ENCODE measurements around the gene LYPD3. TPM values are rescaled to one million over a fixed set of nuclear protein-coding genes. Genes with fewer than 3 reads are reported as not detected.

Gene LYPD3
- total RNA-seq, 2 experiments from 2014 or later: 5.2 to 5.3 TPM

GRCh38 chr19:43496960-43497359, 31.6 kb upstream of the LYPD3 start:
- Mint-ChIP-seq H3K4me1 (peaks cover 2% of the 10 kb centered on the region), H3K9me3 (no peaks in the 10 kb centered on the region), H3K27me3 (no peaks in the 10 kb centered on the region), H3K27ac (no peak overlapping the region), H3K36me3 (peaks cover 6% of the 10 kb centered on the region), H3K4me3 (no peak overlapping the region)
- DNase-seq: no peak

GRCh38 chr19:43495082-43495481, 29.7 kb upstream of the LYPD3 start:
- Mint-ChIP-seq H3K9me3 (no peaks in the 10 kb centered on the region), H3K4me3 (no peak overlapping the region), H3K4me1 (peaks cover under 1% of the 10 kb centered on the region), H3K36me3 (peaks cover 4% of the 10 kb centered on the region), H3K27ac (no peak overlapping the region), H3K27me3 (no peaks in the 10 kb centered on the region)
- no peak for DNase-seq

- H3K9me3 Mint-ChIP-seq: no peaks in the 10 kb centered on the region
- no peak overlapping the region for H3K4me3 Mint-ChIP-seq
- peaks cover 4% of the 10 kb centered on the region for H3K36me3 Mint-ChIP-seq
- H3K4me1 Mint-ChIP-seq: peaks cover 10% of the 10 kb centered on the region
- no peaks in the 10 kb centered on the region for H3K27me3 Mint-ChIP-seq
- no peak for DNase-seq
- no peak overlapping the region for H3K27ac Mint-ChIP-seq
These were observed 25.4 kb upstream of the LYPD3 start for GRCh38 chr19:43490759-43491158.

- no peak overlapping the region for H3K27ac Mint-ChIP-seq
- peaks cover 10% of the 10 kb centered on the region for H3K4me1 Mint-ChIP-seq
- H3K27me3 Mint-ChIP-seq: no peaks in the 10 kb centered on the region
- H3K4me3 Mint-ChIP-seq: no peak overlapping the region
- H3K9me3 Mint-ChIP-seq: no peaks in the 10 kb centered on the region
- no peak for DNase-seq
- peaks cover 4% of the 10 kb centered on the region for H3K36me3 Mint-ChIP-seq
These were observed 24.7 kb upstream of the LYPD3 start for GRCh38 chr19:43489979-43490599.

- no peak for DNase-seq
- Mint-ChIP-seq H3K36me3 (peaks cover 4% of the 10 kb centered on the region), H3K27me3 (no peaks in the 10 kb centered on the region), H3K27ac (no peak overlapping the region), H3K4me3 (no peak overlapping the region), H3K4me1 (peaks cover 10% of the 10 kb centered on the region), H3K9me3 (no peaks in the 10 kb centered on the region)
These were observed 23.9 kb upstream of the LYPD3 start for GRCh38 chr19:43489310-43489709.

GRCh38 chr19:43488179-43488578, 22.8 kb upstream of the LYPD3 start:
- H3K4me3 Mint-ChIP-seq: no peak overlapping the region
- no peaks in the 10 kb centered on the region for H3K9me3 Mint-ChIP-seq
- peaks cover 4% of the 10 kb centered on the region for H3K36me3 Mint-ChIP-seq

GRCh38 chr19:43486412-43486811, 21.0 kb upstream of the LYPD3 start:
- Mint-ChIP-seq H3K9me3 (no peaks in the 10 kb centered on the region), H3K4me3 (no peak overlapping the region), H3K27ac (no peak overlapping the region)

More at GRCh38 chr19:43488179-43488578, 22.8 kb upstream of the LYPD3 start:
- H3K27ac Mint-ChIP-seq: no peak overlapping the region
- H3K4me1 Mint-ChIP-seq: peaks cover 10% of the 10 kb centered on the region
- DNase-seq: no peak
- no peaks in the 10 kb centered on the region for H3K27me3 Mint-ChIP-seq

GRCh38 chr19:43485951-43486350, 20.5 kb upstream of the LYPD3 start:
- H3K27ac Mint-ChIP-seq: no peak overlapping the region
- H3K36me3 Mint-ChIP-seq: peaks cover 4% of the 10 kb centered on the region

More at GRCh38 chr19:43486412-43486811, 21.0 kb upstream of the LYPD3 start:
- H3K36me3 Mint-ChIP-seq: peaks cover 4% of the 10 kb centered on the region
- H3K27me3 Mint-ChIP-seq: no peaks in the 10 kb centered on the region
- H3K4me1 Mint-ChIP-seq: peaks cover 10% of the 10 kb centered on the region
- DNase-seq: no peak

GRCh38 chr19:43483281-43483680, 17.9 kb upstream of the LYPD3 start:
- H3K27ac Mint-ChIP-seq: no peak overlapping the region
- H3K27me3 Mint-ChIP-seq: no peaks in the 10 kb centered on the region
- H3K4me1 Mint-ChIP-seq: no peaks in the 10 kb centered on the region
- peaks cover 2% of the 10 kb centered on the region for H3K36me3 Mint-ChIP-seq
- no peak overlapping the region for H3K4me3 Mint-ChIP-seq
- no peaks in the 10 kb centered on the region for H3K9me3 Mint-ChIP-seq
- DNase-seq: no peak

More at GRCh38 chr19:43485951-43486350, 20.5 kb upstream of the LYPD3 start:
- H3K9me3 Mint-ChIP-seq: no peaks in the 10 kb centered on the region
- no peak overlapping the region for H3K4me3 Mint-ChIP-seq
- DNase-seq: no peak
- no peaks in the 10 kb centered on the region for H3K27me3 Mint-ChIP-seq
- H3K4me1 Mint-ChIP-seq: peaks cover 10% of the 10 kb centered on the region

GRCh38 chr19:43482193-43482592, 16.8 kb upstream of the LYPD3 start:
- no peak for DNase-seq
- H3K27ac Mint-ChIP-seq: no peak overlapping the region
- H3K9me3 Mint-ChIP-seq: no peaks in the 10 kb centered on the region
- no peaks in the 10 kb centered on the region for H3K27me3 Mint-ChIP-seq
- H3K4me1 Mint-ChIP-seq: no peaks in the 10 kb centered on the region
- peaks cover 7% of the 10 kb centered on the region for H3K36me3 Mint-ChIP-seq
- no peak overlapping the region for H3K4me3 Mint-ChIP-seq

GRCh38 chr19:43481701-43482100, 16.3 kb upstream of the LYPD3 start:
- Mint-ChIP-seq H3K9me3 (no peaks in the 10 kb centered on the region), H3K4me3 (no peak overlapping the region), H3K27me3 (no peaks in the 10 kb centered on the region), H3K36me3 (peaks cover 9% of the 10 kb centered on the region), H3K27ac (no peak overlapping the region), H3K4me1 (no peaks in the 10 kb centered on the region)
- DNase-seq: no peak

- Mint-ChIP-seq H3K36me3 (peaks cover 13% of the 10 kb centered on the region), H3K4me3 (no peak overlapping the region), H3K4me1 (peaks cover 6% of the 10 kb centered on the region), H3K27me3 (no peaks in the 10 kb centered on the region), H3K27ac (no peak overlapping the region), H3K9me3 (no peaks in the 10 kb centered on the region)
- DNase-seq: no peak
These were observed 15.2 kb upstream of the LYPD3 start for GRCh38 chr19:43480574-43480973.

GRCh38 chr19:43479961-43480561, 14.7 kb upstream of the LYPD3 start:
- H3K36me3 Mint-ChIP-seq: peaks cover 17% of the 10 kb centered on the region
- no peak overlapping the region for H3K27ac Mint-ChIP-seq
- H3K4me3 Mint-ChIP-seq: no peak overlapping the region
- no peak for DNase-seq
- H3K9me3 Mint-ChIP-seq: no peaks in the 10 kb centered on the region
- H3K4me1 Mint-ChIP-seq: peaks cover 10% of the 10 kb centered on the region
- no peaks in the 10 kb centered on the region for H3K27me3 Mint-ChIP-seq

- Mint-ChIP-seq H3K27me3 (no peaks in the 10 kb centered on the region), H3K4me3 (no peak overlapping the region), H3K4me1 (peaks cover 10% of the 10 kb centered on the region), H3K36me3 (peaks cover 18% of the 10 kb centered on the region), H3K27ac (no peak overlapping the region), H3K9me3 (no peaks in the 10 kb centered on the region)
- DNase-seq: no peak
These were observed 13.8 kb upstream of the LYPD3 start for GRCh38 chr19:43479226-43479625.

GRCh38 chr19:43478323-43478722, 12.9 kb upstream of the LYPD3 start:
- no peak overlapping the region for H3K27ac Mint-ChIP-seq
- H3K27me3 Mint-ChIP-seq: no peaks in the 10 kb centered on the region
- H3K4me1 Mint-ChIP-seq: peaks cover 10% of the 10 kb centered on the region

GRCh38 chr19:43476606-43477005, 11.2 kb upstream of the LYPD3 start:
- Mint-ChIP-seq H3K27me3 (no peaks in the 10 kb centered on the region), H3K27ac (no peak overlapping the region), H3K9me3 (no peaks in the 10 kb centered on the region), H3K4me1 (peaks cover 14% of the 10 kb centered on the region), H3K36me3 (peaks cover 20% of the 10 kb centered on the region), H3K4me3 (no peak overlapping the region)
- no peak for DNase-seq

More at GRCh38 chr19:43478323-43478722, 12.9 kb upstream of the LYPD3 start:
- Mint-ChIP-seq H3K4me3 (no peak overlapping the region), H3K36me3 (peaks cover 20% of the 10 kb centered on the region), H3K9me3 (no peaks in the 10 kb centered on the region)
- no peak for DNase-seq

Measured in activated naive CD8-positive, alpha-beta T cell treated with anti-CD3 and anti-CD28 coated beads for 36 hours (primary cell).